VCaP (cell line): ENCODE measurements around the gene CNKSR3.
"Not testable (repeated sequence)": the region's sequence is repeated elsewhere in the genome, so short reads cannot be mapped to it uniquely, and the experiment has no call there.

Experiments used
- H3K27ac ChIP-seq: fragments of 450-650 bp; 2 replicates; pipeline ENCODE4 v1.5.1; 2017
- CTCF ChIP-seq: fragments of 450-650 bp; conservative IDR thresholded peaks from 2 replicates; pipeline ENCODE4 v1.5.1; 2017; ENCODE audit warnings: mild to moderate bottlenecking, moderate library complexity

The CNKSR3 gene

DNA sequence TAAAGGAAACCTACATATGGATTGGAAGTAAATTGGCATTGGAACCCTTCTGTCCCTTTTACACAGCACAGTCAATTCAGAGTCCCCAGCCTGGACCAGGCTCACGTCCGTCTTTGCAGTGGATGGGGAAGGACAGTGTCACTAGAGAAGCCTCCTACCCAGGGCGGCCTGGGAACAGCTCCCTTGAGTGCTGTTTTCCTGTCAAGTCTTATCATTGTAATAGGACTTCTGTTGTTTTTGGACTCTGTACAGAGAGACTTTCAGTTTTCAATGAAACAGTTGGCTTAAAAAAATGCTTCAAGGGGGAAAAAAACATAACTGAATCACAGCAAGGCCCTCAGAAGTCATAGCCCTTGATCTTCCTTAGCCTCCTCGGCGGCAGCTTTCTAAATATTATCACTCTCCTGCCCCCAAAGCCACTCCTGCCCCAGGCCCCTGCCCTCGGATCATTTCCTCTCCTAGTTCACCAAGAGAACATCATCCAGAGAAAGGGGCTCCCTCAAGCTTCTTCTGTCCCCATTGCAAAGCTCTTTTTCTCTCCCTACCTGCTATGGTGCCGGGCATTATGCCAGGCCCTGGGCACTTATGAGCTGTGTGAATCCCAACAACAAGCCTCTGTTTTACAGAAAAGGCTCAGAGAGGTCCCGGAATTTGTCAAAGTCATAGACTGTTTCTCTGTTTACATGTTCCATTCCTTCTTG lies 37.8 kb upstream of the CNKSR3 start:
- no peak overlapping the region for H3K27ac ChIP-seq
- no peak for TF ChIP-seq CTCF

DNA sequence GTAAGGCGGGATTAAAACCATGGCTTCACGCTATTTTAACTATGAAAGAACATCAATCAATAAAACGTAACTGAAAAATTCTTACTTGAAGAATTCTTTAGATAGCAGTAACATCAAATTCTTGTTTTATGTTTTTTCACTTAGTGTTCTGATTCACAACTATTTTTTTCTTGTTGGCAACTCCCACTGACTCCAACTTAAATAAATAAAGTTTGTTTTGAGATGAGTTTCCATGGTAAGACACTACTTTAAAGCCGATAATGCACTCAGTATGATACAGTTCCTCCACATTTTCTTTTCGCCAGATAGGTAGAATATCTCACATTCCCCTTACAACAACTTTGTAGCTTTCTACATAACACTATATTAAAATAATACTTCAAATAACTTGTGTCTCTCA lies 33.1 kb upstream of the CNKSR3 start:
- H3K27ac ChIP-seq, result no peak overlapping the region
- no peak for TF ChIP-seq CTCF

- TF ChIP-seq CTCF, result no peak
- no peak overlapping the region for H3K27ac ChIP-seq
Observed at GRCh38 chr6:154542747-154543146, 32.3 kb upstream of the CNKSR3 start.

DNA sequence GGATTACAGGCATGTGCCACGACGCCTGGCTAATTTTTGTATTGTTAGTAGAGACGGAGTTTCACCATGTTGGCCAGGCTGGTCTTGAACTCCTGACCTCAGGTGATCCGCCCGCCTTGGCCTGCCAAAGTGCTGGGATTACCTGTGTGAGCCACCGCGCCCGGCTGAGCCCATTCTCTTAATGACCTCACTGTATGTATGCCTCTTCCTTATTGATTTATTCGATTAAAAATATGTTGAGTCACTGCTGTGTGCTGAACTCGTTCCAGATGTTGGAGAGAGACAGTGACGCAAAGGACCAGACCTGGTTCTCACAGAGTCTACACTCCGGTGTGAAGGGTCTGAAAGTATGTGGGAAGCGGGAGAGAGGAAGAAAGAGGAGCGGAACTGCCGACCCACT lies 31.4 kb upstream of the CNKSR3 start:
- not testable (repeated sequence) for H3K27ac ChIP-seq

- H3K27ac ChIP-seq, result no peak overlapping the region
- TF ChIP-seq CTCF, result no peak
Observed at GRCh38 chr6:154539593-154540269, 29.2 kb upstream of the CNKSR3 start.

DNA sequence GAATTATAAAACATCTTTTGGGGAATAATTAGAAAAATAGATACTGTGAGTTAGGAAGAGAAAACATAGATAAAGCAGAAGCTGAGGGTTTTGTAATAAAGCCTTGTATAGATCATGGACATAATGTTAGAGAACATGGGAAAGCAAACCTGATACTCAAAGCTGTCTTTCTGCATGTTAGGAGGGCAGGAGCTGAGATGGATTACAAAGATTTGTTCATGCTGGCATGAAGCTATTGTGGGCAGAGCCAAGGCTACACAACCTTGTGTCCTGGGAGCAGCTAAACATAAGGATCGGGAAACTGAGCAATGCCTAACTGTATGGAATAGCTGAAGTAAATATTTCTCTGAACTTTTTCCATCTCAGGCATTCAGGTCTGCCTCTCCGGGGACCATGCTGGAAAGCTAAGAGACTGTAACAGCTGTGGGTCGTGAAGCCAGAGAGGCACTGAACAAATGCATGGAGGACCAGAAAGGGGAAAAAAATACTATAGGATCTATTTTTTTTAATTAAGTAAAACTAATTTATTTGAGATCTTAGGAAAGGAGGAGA lies 28.2 kb upstream of the CNKSR3 start:
- no peak for TF ChIP-seq CTCF
- H3K27ac ChIP-seq, result no peak overlapping the region

- TF ChIP-seq CTCF, result no peak
- H3K27ac ChIP-seq, result no peak overlapping the region
Observed at GRCh38 chr6:154537511-154538325, 27.2 kb upstream of the CNKSR3 start.
